Thyroid gland (tissue), 4 donors: Measurements from ENCODE around the gene HSPB3.

Experiments
- CTCF ChIP-seq, 6 experiments: fragments of 200-600 bp in 3 of 6; fragments of 450-650 bp in 3 of 6; sonication (generic) in 3 of 6; IDR thresholded peaks; one replicate each; pipeline ENCODE4 v1.5.1; 2016 to 2019; ENCODE audit warnings: antibody characterized with exemption in 6 of 6, mild to moderate bottlenecking in 2 of 6, inconsistent platforms in 1 of 6, moderate library complexity in 1 of 6
- POLR2A ChIP-seq, 2 donors: fragments of 450-650 bp; IDR thresholded peaks; one replicate each; pipeline ENCODE4 v1.6.1; 2017; ENCODE audit warnings: antibody characterized with exemption in 2 of 2, mild to moderate bottlenecking in 2 of 2, moderate library complexity in 1 of 2

GRCh38 chr5:54450542-54450941 lies 5.0 kb upstream of the HSPB3 start:
- no peak for TF ChIP-seq CTCF (IDR thresholded peaks at IDR 0.05)
- no peak for TF ChIP-seq POLR2A (IDR thresholded peaks at IDR 0.05)
